ENCODE results near the gene CDH23. TPM values are rescaled to one million over a fixed set of nuclear protein-coding genes. Genes with fewer than 3 reads are reported as not detected.

CDH23 gene
- total RNA-seq, 1 donor from 2014 or later, result not detected

DNA sequence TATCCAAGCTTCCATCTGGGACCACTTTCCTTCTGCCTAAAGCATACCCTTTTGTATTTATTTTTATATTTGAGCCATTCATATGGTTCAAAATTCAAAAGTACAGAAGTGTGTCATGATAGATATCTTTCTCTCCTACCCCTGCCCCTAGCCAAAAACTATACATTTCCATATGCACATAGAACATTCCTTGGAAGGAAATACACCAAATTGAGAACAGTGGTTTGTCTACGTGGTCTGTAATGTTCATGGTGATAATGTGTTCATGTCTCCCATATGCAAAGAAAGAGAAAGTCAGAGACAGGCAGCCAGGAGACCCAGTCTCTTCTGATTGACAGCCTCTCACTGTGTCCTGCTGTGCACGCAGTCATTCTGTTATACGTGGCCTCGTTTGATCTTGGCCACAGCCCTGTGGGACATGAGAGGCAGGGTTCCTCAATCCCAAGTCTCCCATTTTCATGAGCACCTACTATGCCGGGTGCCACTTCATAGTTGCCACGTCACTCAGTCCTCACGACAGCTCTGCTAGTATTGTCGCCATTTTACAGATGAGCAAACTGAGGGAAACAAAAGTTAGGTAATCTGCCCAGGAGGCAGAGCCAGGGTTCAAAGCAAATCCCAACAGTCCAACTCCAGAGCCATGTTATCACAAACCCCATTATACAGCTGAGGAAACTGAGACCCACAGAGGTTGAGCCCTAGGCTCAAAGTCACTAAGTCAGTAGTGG lies 8.0 kb upstream of the CDH23 start:
- no peak overlapping the region for H3K27ac Mint-ChIP-seq (ENCODE audit: unreplicated experiment)
- no peak overlapping the region for H3K4me3 Mint-ChIP-seq (ENCODE audit: unreplicated experiment)
- H3K27me3 Mint-ChIP-seq (ENCODE audit: low read depth), result peaks cover 56% of the 10 kb centered on the region
- TF ChIP-seq, protein P1, sequence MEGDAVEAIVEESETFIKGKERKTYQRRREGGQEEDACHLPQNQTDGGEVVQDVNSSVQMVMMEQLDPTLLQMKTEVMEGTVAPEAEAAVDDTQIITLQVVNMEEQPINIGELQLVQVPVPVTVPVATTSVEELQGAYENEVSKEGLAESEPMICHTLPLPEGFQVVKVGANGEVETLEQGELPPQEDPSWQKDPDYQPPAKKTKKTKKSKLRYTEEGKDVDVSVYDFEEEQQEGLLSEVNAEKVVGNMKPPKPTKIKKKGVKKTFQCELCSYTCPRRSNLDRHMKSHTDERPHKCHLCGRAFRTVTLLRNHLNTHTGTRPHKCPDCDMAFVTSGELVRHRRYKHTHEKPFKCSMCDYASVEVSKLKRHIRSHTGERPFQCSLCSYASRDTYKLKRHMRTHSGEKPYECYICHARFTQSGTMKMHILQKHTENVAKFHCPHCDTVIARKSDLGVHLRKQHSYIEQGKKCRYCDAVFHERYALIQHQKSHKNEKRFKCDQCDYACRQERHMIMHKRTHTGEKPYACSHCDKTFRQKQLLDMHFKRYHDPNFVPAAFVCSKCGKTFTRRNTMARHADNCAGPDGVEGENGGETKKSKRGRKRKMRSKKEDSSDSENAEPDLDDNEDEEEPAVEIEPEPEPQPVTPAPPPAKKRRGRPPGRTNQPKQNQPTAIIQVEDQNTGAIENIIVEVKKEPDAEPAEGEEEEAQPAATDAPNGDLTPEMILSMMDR (IDR thresholded peaks at IDR 0.05), result no peak
- H3K9me3 Mint-ChIP-seq (ENCODE audit: low read depth), result no peaks in the 10 kb centered on the region
- H3K4me1 Mint-ChIP-seq (ENCODE audit: low read depth), result no peaks in the 10 kb centered on the region
- H3K36me3 Mint-ChIP-seq (ENCODE audit: low read depth), result no peaks in the 10 kb centered on the region
- DNase-seq (ENCODE audit: low spot score), result no peak

- no peak overlapping the region for H3K4me3 Mint-ChIP-seq (ENCODE audit: unreplicated experiment)
- peaks cover 62% of the 10 kb centered on the region for H3K27me3 Mint-ChIP-seq (ENCODE audit: low read depth)
- no peak for DNase-seq (ENCODE audit: low spot score)
- no peaks in the 10 kb centered on the region for H3K36me3 Mint-ChIP-seq (ENCODE audit: low read depth)
- TF ChIP-seq, protein P1 (IDR thresholded peaks at IDR 0.05), result no peak
- H3K9me3 Mint-ChIP-seq (ENCODE audit: low read depth), result no peaks in the 10 kb centered on the region
- no peak overlapping the region for H3K27ac Mint-ChIP-seq (ENCODE audit: unreplicated experiment)
- no peaks in the 10 kb centered on the region for H3K4me1 Mint-ChIP-seq (ENCODE audit: low read depth)
These were observed 6.8 kb upstream of the CDH23 start for GRCh38 chr10:71389768-71390460.

GRCh38 chr10:71390461-71390835 lies 6.3 kb upstream of the CDH23 start:
- H3K9me3 Mint-ChIP-seq (ENCODE audit: low read depth), result no peaks in the 10 kb centered on the region
- peaks cover 66% of the 10 kb centered on the region for H3K27me3 Mint-ChIP-seq (ENCODE audit: low read depth)
- DNase-seq (ENCODE audit: low spot score), result no peak
- H3K36me3 Mint-ChIP-seq (ENCODE audit: low read depth), result no peaks in the 10 kb centered on the region
- no peaks in the 10 kb centered on the region for H3K4me1 Mint-ChIP-seq (ENCODE audit: low read depth)
- TF ChIP-seq, protein P1 (IDR thresholded peaks at IDR 0.05), result no peak
- H3K27ac Mint-ChIP-seq (ENCODE audit: unreplicated experiment), result no peak overlapping the region
- no peak overlapping the region for H3K4me3 Mint-ChIP-seq (ENCODE audit: unreplicated experiment)

GRCh38 chr10:71390921-71391690 lies 5.6 kb upstream of the CDH23 start:
- TF ChIP-seq, protein P1 (IDR thresholded peaks at IDR 0.05), result no peak
- Mint-ChIP-seq H3K9me3 (ENCODE audit: low read depth) (no peaks in the 10 kb centered on the region), H3K27me3 (ENCODE audit: low read depth) (peaks cover 70% of the 10 kb centered on the region), H3K27ac (ENCODE audit: unreplicated experiment) (no peak overlapping the region), H3K4me3 (ENCODE audit: unreplicated experiment) (no peak overlapping the region), H3K36me3 (ENCODE audit: low read depth) (no peaks in the 10 kb centered on the region), H3K4me1 (ENCODE audit: low read depth) (no peaks in the 10 kb centered on the region)
- no peak for DNase-seq (ENCODE audit: low spot score)

GRCh38 chr10:71391701-71392100 lies 5.0 kb upstream of the CDH23 start:
- Mint-ChIP-seq H3K4me3 (ENCODE audit: unreplicated experiment) (no peak overlapping the region), H3K27ac (ENCODE audit: unreplicated experiment) (no peak overlapping the region), H3K4me1 (ENCODE audit: low read depth) (no peaks in the 10 kb centered on the region), H3K36me3 (ENCODE audit: low read depth) (no peaks in the 10 kb centered on the region), H3K27me3 (ENCODE audit: low read depth) (peaks cover 65% of the 10 kb centered on the region), H3K9me3 (ENCODE audit: low read depth) (no peaks in the 10 kb centered on the region)
- TF ChIP-seq, protein P1 (IDR thresholded peaks at IDR 0.05), result no peak
- no peak for DNase-seq (ENCODE audit: low spot score)
